ENCODE results near the gene C6orf120.

- no peak for TF ChIP-seq CTCF (IDR thresholded peaks at IDR 0.05; ENCODE audit: poor library complexity)
- no peak for TF ChIP-seq EZH2phosphoT487 (IDR thresholded peaks at IDR 0.05; ENCODE audit: low read depth, severe bottlenecking, unreplicated experiment)
Measured at GRCh38 chr6:169665289-169665688, 36.6 kb upstream of the C6orf120 start.
